ENCODE measurements around the gene CLMN. TPM values are rescaled to one million over a fixed set of nuclear protein-coding genes. Genes with fewer than 3 reads are reported as not detected.

Gene CLMN
- total and polyA plus RNA-seq, 2 donors (not counting 3 experiments of a cell fraction or from before 2014, with no cell fraction given): 0.72 to 9.6 TPM

DNA sequence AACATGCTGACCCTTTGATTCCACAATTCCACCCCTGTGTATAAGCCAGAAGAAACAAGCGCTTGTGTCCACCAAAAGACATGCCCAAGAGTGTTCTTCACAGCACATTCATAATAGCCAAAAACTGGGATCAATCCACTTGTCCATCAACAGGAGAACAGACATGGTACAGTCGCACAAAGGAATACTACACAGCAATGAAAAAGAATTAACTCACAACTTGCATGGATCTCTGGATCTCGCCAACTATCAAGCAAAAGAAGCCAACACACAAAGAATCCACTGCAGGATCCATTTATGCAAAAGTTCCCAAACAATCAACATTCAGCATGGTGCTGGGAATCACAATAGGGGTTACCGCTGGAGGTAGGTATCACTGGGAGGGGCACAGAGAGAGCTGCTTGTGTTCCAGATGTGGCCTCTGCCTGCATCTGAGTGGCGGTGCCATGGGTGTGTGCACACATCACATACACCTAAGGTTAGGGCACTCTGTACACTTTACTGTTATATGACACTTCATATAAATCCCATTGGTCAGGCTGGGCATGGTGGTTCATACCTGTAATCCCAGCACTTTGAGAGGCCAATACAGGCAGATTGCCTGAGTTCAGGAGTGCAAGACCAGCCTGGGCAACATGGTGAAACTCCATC is 30.9 kb downstream of the CLMN start:
- H3K9me3 ChIP-seq (replicated peaks; ENCODE audit: control insufficient read depth, insufficient read depth, low read length): no peaks in the 10 kb centered on the region
- no peaks in the 10 kb centered on the region for H4K20me1 ChIP-seq (replicated peaks; ENCODE audit: control insufficient read depth, extremely low read depth, insufficient read depth, low read length)
- BruUV-seq (replicated peaks): no TSS peak
- H3K27ac ChIP-seq (ENCODE audit: insufficient read depth, low read depth, low read length): no peak overlapping the region
- intact Hi-C loops (cut with micrococcal nuclease): no loop called here
- peaks cover 8% of the 10 kb centered on the region for H3K4me1 ChIP-seq (ENCODE audit: control insufficient read depth, extremely low read depth, insufficient read depth, low read length)
- TF ChIP-seq FOS (IDR thresholded peaks at IDR 0.05; ENCODE audit: borderline replicate concordance, insufficient read depth, low read length) (no peak), GATA2 (IDR thresholded peaks at IDR 0.05; ENCODE audit: insufficient read depth, insufficient read length, low read depth, low read length) (no peak), MYC (IDR thresholded peaks at IDR 0.05; ENCODE audit: low read depth, low read length) (no peak), POLR2A (IDR thresholded peaks at IDR 0.05; ENCODE audit: low read depth, low read length) (no peak), EZH2 (IDR thresholded peaks at IDR 0.05; ENCODE audit: borderline replicate concordance, low read depth, low read length, severe bottlenecking) (no peak), JUN (IDR thresholded peaks at IDR 0.05; ENCODE audit: borderline replicate concordance, insufficient read depth, insufficient read length, low read depth) (no peak)
- TF ChIP-seq, protein P1, sequence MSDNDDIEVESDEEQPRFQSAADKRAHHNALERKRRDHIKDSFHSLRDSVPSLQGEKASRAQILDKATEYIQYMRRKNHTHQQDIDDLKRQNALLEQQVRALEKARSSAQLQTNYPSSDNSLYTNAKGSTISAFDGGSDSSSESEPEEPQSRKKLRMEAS (IDR thresholded peaks at IDR 0.05; ENCODE audit: insufficient read depth, insufficient read length): no peak
- ChIA-PET POLR2A (no interaction called here), CTCF (no interaction called here)
- H3K79me2 ChIP-seq (ENCODE audit: control insufficient read depth, insufficient read depth, low read length): no peaks in the 10 kb centered on the region
- no peak overlapping the region for H3K4me3 ChIP-seq (replicated peaks in 1 of 3; ENCODE audit: insufficient read depth in 1 of 3, low read depth in 1 of 3, low read length in 3 of 3)
- no peaks in the 10 kb centered on the region for H3K36me3 ChIP-seq (ENCODE audit: control insufficient read depth in 2 of 2, extremely low read depth in 1 of 2, insufficient read depth in 2 of 2, low read length in 2 of 2)
- FAIRE-seq: no peak
- no peak overlapping the region for H3K4me2 ChIP-seq (ENCODE audit: insufficient read depth, low read length)
- dilution Hi-C loops (cut with MboI; ENCODE audit: extremely low pct_ligation_motif_present, low sequenced_read_pairs): no loop called here
- H3K9me1 ChIP-seq (replicated peaks; ENCODE audit: control insufficient read depth, extremely low read depth, insufficient read depth, low read length): no peaks in the 10 kb centered on the region
- H2AFZ ChIP-seq (ENCODE audit: low read depth, low read length): no peak overlapping the region
- no peak overlapping the region for H3K9ac ChIP-seq (replicated peaks; ENCODE audit: extremely low read depth, insufficient read depth, low read length)
- no peak for DNase-seq (ENCODE audit: low read depth, low spot score)
- no peaks in the 10 kb centered on the region for H3K27me3 ChIP-seq (ENCODE audit: control insufficient read depth in 2 of 2, insufficient read depth in 2 of 2, low read length in 2 of 2)

DNA sequence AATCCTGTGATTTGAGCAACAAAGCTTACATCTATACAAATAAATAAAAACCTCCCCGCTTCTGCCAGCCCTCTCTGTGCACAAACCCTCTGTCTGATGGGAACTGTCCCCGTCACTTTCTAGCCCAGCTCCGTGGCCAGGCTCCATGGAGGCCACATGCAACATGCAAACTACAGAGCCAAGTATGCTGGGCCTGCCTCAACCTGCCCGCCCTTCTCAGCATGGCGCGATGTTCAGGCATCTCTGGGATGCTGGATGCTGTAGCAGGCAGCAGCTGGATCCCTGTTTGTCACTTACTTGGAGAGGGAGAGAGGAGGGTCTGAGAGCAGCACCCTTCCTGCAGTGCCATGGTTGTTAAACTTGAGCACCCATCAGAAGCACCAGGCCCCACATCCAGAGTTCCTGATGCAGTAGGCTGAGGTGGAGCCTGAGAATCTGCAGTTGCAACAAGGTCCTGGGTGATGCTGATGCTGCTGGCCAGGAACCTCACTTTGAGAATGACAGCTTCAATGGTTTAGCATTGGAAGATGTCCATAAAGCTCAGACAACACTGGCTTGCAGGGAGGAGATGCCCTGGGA is 32.4 kb downstream of the CLMN start:
- H3K9ac ChIP-seq (replicated peaks; ENCODE audit: extremely low read depth, insufficient read depth, low read length): no peak overlapping the region
- no peak for TF ChIP-seq EZH2 (IDR thresholded peaks at IDR 0.05; ENCODE audit: borderline replicate concordance, low read depth, low read length, severe bottlenecking)
- TF ChIP-seq, protein P2, sequence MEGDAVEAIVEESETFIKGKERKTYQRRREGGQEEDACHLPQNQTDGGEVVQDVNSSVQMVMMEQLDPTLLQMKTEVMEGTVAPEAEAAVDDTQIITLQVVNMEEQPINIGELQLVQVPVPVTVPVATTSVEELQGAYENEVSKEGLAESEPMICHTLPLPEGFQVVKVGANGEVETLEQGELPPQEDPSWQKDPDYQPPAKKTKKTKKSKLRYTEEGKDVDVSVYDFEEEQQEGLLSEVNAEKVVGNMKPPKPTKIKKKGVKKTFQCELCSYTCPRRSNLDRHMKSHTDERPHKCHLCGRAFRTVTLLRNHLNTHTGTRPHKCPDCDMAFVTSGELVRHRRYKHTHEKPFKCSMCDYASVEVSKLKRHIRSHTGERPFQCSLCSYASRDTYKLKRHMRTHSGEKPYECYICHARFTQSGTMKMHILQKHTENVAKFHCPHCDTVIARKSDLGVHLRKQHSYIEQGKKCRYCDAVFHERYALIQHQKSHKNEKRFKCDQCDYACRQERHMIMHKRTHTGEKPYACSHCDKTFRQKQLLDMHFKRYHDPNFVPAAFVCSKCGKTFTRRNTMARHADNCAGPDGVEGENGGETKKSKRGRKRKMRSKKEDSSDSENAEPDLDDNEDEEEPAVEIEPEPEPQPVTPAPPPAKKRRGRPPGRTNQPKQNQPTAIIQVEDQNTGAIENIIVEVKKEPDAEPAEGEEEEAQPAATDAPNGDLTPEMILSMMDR (IDR thresholded peaks at IDR 0.05; ENCODE audit: extremely low read depth in 1 of 2, insufficient read depth in 1 of 2, low read depth in 1 of 2, low read length in 2 of 2): no peak
- no peak for TF ChIP-seq JUN (IDR thresholded peaks at IDR 0.05; ENCODE audit: borderline replicate concordance, insufficient read depth, insufficient read length, low read depth)
- TF ChIP-seq, protein P1 (IDR thresholded peaks at IDR 0.05; ENCODE audit: insufficient read depth, insufficient read length): no peak
- TF ChIP-seq FOS (IDR thresholded peaks at IDR 0.05; ENCODE audit: borderline replicate concordance, insufficient read depth, low read length): no peak
- no peak for TF ChIP-seq POLR2AphosphoS5 (IDR thresholded peaks at IDR 0.05; ENCODE audit: insufficient read depth, low read depth, low read length)
- TF ChIP-seq GATA2 (IDR thresholded peaks at IDR 0.05; ENCODE audit: insufficient read depth, insufficient read length, low read depth, low read length): no peak
- H3K4me1 ChIP-seq (ENCODE audit: control insufficient read depth, extremely low read depth, insufficient read depth, low read length): peaks cover 8% of the 10 kb centered on the region
- DNase-seq (ENCODE audit: low read depth, low spot score) (no peak), FAIRE-seq (no peak)
- no peaks in the 10 kb centered on the region for H3K36me3 ChIP-seq (ENCODE audit: control insufficient read depth in 2 of 2, extremely low read depth in 1 of 2, insufficient read depth in 2 of 2, low read length in 2 of 2)
- H3K4me2 ChIP-seq (ENCODE audit: insufficient read depth, low read length): no peak overlapping the region
- H4K20me1 ChIP-seq (replicated peaks; ENCODE audit: control insufficient read depth, extremely low read depth, insufficient read depth, low read length): no peaks in the 10 kb centered on the region
- no peaks in the 10 kb centered on the region for H3K9me3 ChIP-seq (replicated peaks; ENCODE audit: control insufficient read depth, insufficient read depth, low read length)
- ChIA-PET POLR2A (no interaction called here), CTCF (interaction anchor here (1.5 kb wide), 1 partner anchor 29 kb away, joined by 3 read pairs; no protein-coding TSS in a partner anchor)
- no peak overlapping the region for H2AFZ ChIP-seq (ENCODE audit: low read depth, low read length)
- H3K4me3 ChIP-seq (replicated peaks in 1 of 3; ENCODE audit: insufficient read depth in 1 of 3, low read depth in 1 of 3, low read length in 3 of 3): no peak overlapping the region
- intact Hi-C loops (cut with micrococcal nuclease): no loop called here
- H3K9me1 ChIP-seq (replicated peaks; ENCODE audit: control insufficient read depth, extremely low read depth, insufficient read depth, low read length): no peaks in the 10 kb centered on the region
- H3K27ac ChIP-seq (ENCODE audit: insufficient read depth, low read depth, low read length): no peak overlapping the region
- no peaks in the 10 kb centered on the region for H3K79me2 ChIP-seq (ENCODE audit: control insufficient read depth, insufficient read depth, low read length)
- no peaks in the 10 kb centered on the region for H3K27me3 ChIP-seq (ENCODE audit: control insufficient read depth in 2 of 2, insufficient read depth in 2 of 2, low read length in 2 of 2)
- BruUV-seq (replicated peaks): no TSS peak
- dilution Hi-C loops (cut with MboI; ENCODE audit: extremely low pct_ligation_motif_present, low sequenced_read_pairs): no loop called here
